ENCODE measurements around the gene DLG5. TPM values are rescaled to one million over a fixed set of nuclear protein-coding genes. Genes with fewer than 3 reads are reported as not detected.

Gene DLG5
- total RNA-seq, 1 experiment from 2014 or later: 127 TPM

GRCh38 chr10:77820349-77820748 lies 106.2 kb downstream of the DLG5 start:
- Mint-ChIP-seq H3K4me3 (ENCODE audit: unreplicated experiment) (no peak overlapping the region), H3K4me1 (ENCODE audit: insufficient read depth, unreplicated experiment) (no peaks in the 10 kb centered on the region), H3K36me3 (ENCODE audit: insufficient read depth, unreplicated experiment) (peaks cover 100% of the 10 kb centered on the region), H3K27me3 (ENCODE audit: insufficient read depth, unreplicated experiment) (no peaks in the 10 kb centered on the region), H3K9me3 (ENCODE audit: unreplicated experiment) (no peaks in the 10 kb centered on the region), H3K27ac (ENCODE audit: low read depth, unreplicated experiment) (peak overlapping the region; percentile 55)
- CTCF ChIA-PET: interaction anchor here (1.5 kb wide), 1 partner anchor 183 kb away, joined by 6 read pairs; no protein-coding TSS in a partner anchor
- intact Hi-C loops (cut with micrococcal nuclease): no loop called here
- TF ChIP-seq CTCF (IDR thresholded peaks at IDR 0.05; ENCODE audit: unreplicated experiment): no peak
- no peak for DNase-seq (ENCODE audit: unreplicated experiment)
- BruUV-seq (replicated peaks): no TSS peak
- POLR2A ChIA-PET: interaction anchor here (1.0 to 1.8 kb wide), 6 partner anchors 8 to 209 kb away, joined by 3 to 5 read pairs (median 4); partner anchors contain the start of gene POLR3A

GRCh38 chr10:77819210-77820112 lies 107.1 kb downstream of the DLG5 start:
- POLR2A ChIA-PET: interaction anchor here (0.5 to 1.8 kb wide), 7 partner anchors 10 to 186 kb away, joined by 3 to 5 read pairs (median 3); no protein-coding TSS in a partner anchor

GRCh38 chr10:77818378-77818777 lies 108.2 kb downstream of the DLG5 start:
- Mint-ChIP-seq H3K4me1 (ENCODE audit: insufficient read depth, unreplicated experiment) (no peaks in the 10 kb centered on the region), H3K27ac (ENCODE audit: low read depth, unreplicated experiment) (peak overlapping the region; percentile 55), H3K9me3 (ENCODE audit: unreplicated experiment) (no peaks in the 10 kb centered on the region), H3K4me3 (ENCODE audit: unreplicated experiment) (no peak overlapping the region), H3K27me3 (ENCODE audit: insufficient read depth, unreplicated experiment) (no peaks in the 10 kb centered on the region), H3K36me3 (ENCODE audit: insufficient read depth, unreplicated experiment) (peaks cover 100% of the 10 kb centered on the region)
- intact Hi-C loops (cut with micrococcal nuclease): no loop called here
- ChIA-PET POLR2A (no interaction called here), CTCF (interaction anchor here (0.6 to 0.8 kb wide), 2 partner anchors 12 to 427 kb away, joined by 3 read pairs; no protein-coding TSS in a partner anchor)
- no TSS peak for BruUV-seq (replicated peaks)
- no peak for DNase-seq (ENCODE audit: unreplicated experiment)
- TF ChIP-seq CTCF (IDR thresholded peaks at IDR 0.05; ENCODE audit: unreplicated experiment): no peak

More at GRCh38 chr10:77819210-77820112, 107.1 kb downstream of the DLG5 start:
- H3K4me3 Mint-ChIP-seq (ENCODE audit: unreplicated experiment): no peak overlapping the region
- H3K27ac Mint-ChIP-seq (ENCODE audit: low read depth, unreplicated experiment): peak overlapping the region; percentile 55
- H3K4me1 Mint-ChIP-seq (ENCODE audit: insufficient read depth, unreplicated experiment): no peaks in the 10 kb centered on the region
- intact Hi-C loops (cut with micrococcal nuclease): no loop called here
- DNase-seq (ENCODE audit: unreplicated experiment): peak; percentile 15
- BruUV-seq (replicated peaks): no TSS peak
- TF ChIP-seq CTCF (IDR thresholded peaks at IDR 0.05; ENCODE audit: unreplicated experiment): no peak
- H3K9me3 Mint-ChIP-seq (ENCODE audit: unreplicated experiment): no peaks in the 10 kb centered on the region
- H3K27me3 Mint-ChIP-seq (ENCODE audit: insufficient read depth, unreplicated experiment): no peaks in the 10 kb centered on the region
- CTCF ChIA-PET: interaction anchor here (0.5 to 1.5 kb wide), 4 partner anchors 51 to 184 kb away, joined by 3 to 6 read pairs (median 3); no protein-coding TSS in a partner anchor
- peaks cover 100% of the 10 kb centered on the region for H3K36me3 Mint-ChIP-seq (ENCODE audit: insufficient read depth, unreplicated experiment)

- Mint-ChIP-seq H3K4me1 (ENCODE audit: insufficient read depth, unreplicated experiment) (no peaks in the 10 kb centered on the region), H3K36me3 (ENCODE audit: insufficient read depth, unreplicated experiment) (peaks cover 100% of the 10 kb centered on the region), H3K27ac (ENCODE audit: low read depth, unreplicated experiment) (no peak overlapping the region), H3K4me3 (ENCODE audit: unreplicated experiment) (no peak overlapping the region), H3K27me3 (ENCODE audit: insufficient read depth, unreplicated experiment) (no peaks in the 10 kb centered on the region), H3K9me3 (ENCODE audit: unreplicated experiment) (no peaks in the 10 kb centered on the region)
- intact Hi-C loops (cut with micrococcal nuclease): no loop called here
- ChIA-PET POLR2A (interaction anchor here (0.8 kb wide), 1 partner anchor 49 kb away, joined by 3 read pairs; no protein-coding TSS in a partner anchor), CTCF (interaction anchor here (1.1 kb wide), 1 partner anchor 13 kb away, joined by 3 read pairs; no protein-coding TSS in a partner anchor)
- DNase-seq (ENCODE audit: unreplicated experiment): no peak
- no TSS peak for BruUV-seq (replicated peaks)
- TF ChIP-seq CTCF (IDR thresholded peaks at IDR 0.05; ENCODE audit: unreplicated experiment): no peak
Observed at GRCh38 chr10:77817541-77817940, 109.0 kb downstream of the DLG5 start.

Data from MCF 10A (cell line).